Activated CD4-positive, alpha-beta T cell treated with anti-CD3 and anti-CD28 coated beads, Interleukin-2, amount 10 ng/mL, durations not matched to agents 7 days and 5 days (primary cell): Measurements from ENCODE around the gene ANKMY1. TPM values are rescaled to one million over a fixed set of nuclear protein-coding genes. Genes with fewer than 3 reads are reported as not detected.
"Not testable (repeated sequence)": the region's sequence is repeated elsewhere in the genome, so short reads cannot be mapped to it uniquely, and the experiment has no call there.

Experiments used
- CTCF ChIA-PET: fragments of 350-600 bp; sonication (Branson Sonifier 250); formaldehyde crosslinking; loops from one replicate; lab custom pipeline; 2021; ENCODE audit warnings: antibody characterized with exemption; lab: Charles Lee
- POLR2A ChIA-PET: fragments of 350-600 bp; sonication (Branson Sonifier 250); formaldehyde crosslinking; loops from one replicate; lab custom pipeline; 2021; ENCODE audit warnings: antibody characterized with exemption; lab: Charles Lee
- DNase-seq: peaks from one replicate; pipeline ENCODE4 v3.0.0-alpha.2; 2020
- H3K27ac Mint-ChIP-seq: one replicate; pipeline ENCODE4 v1.8.0; 2021; ENCODE audit warnings: mild to moderate bottlenecking, moderate library complexity, mixed read lengths
- H3K27me3 Mint-ChIP-seq: one replicate; pipeline ENCODE4 v1.8.0; 2021; ENCODE audit warnings: mixed read lengths
- H3K36me3 Mint-ChIP-seq: one replicate; pipeline ENCODE4 v1.8.0; 2021; ENCODE audit warnings: low read depth, mixed read lengths
- H3K4me1 Mint-ChIP-seq: one replicate; pipeline ENCODE4 v1.8.0; 2021; ENCODE audit warnings: mixed read lengths
- H3K4me3 Mint-ChIP-seq: one replicate; pipeline ENCODE4 v1.8.0; 2021; ENCODE audit warnings: mild to moderate bottlenecking, moderate library complexity, mixed read lengths
- H3K9me3 Mint-ChIP-seq: one replicate; pipeline ENCODE4 v1.8.0; 2021; ENCODE audit warnings: mixed read lengths
- total RNA-seq, 2 experiments: library from RNA; stranded (reverse); gene quantifications; one replicate each; pipeline ENCODE4 v1.2.3, GENCODE V29; 2021

ANKMY1 gene
- total RNA-seq, 2 experiments from 2014 or later: 38.5 to 39.5 TPM

- POLR2A ChIA-PET: no interaction called here
- Mint-ChIP-seq H3K27me3 (no peaks in the 10 kb centered on the region), H3K4me3 (peak overlapping the region; percentile 79), H3K27ac (peak overlapping the region; percentile 74), H3K36me3 (peaks cover 32% of the 10 kb centered on the region), H3K9me3 (no peaks in the 10 kb centered on the region), H3K4me1 (peaks cover 48% of the 10 kb centered on the region)
- CTCF ChIA-PET: interaction anchor here (0.7 to 1.5 kb wide), 6 partner anchors 14 to 42 kb away, joined by 3 to 11 read pairs (median 4); partner anchors contain the start of gene CAPN10
- DNase-seq: peak; percentile 43
Observed at GRCh38 chr2:240568678-240569522, 11.1 kb upstream of the ANKMY1 start.

- H3K4me1 Mint-ChIP-seq: peaks cover 57% of the 10 kb centered on the region
- peak; percentile 61 for DNase-seq
- ChIA-PET CTCF (interaction anchor here (0.7 to 3.8 kb wide), 9 partner anchors 9 to 53 kb away, joined by 3 to 31 read pairs (median 5); partner anchors contain the start of gene CAPN10), POLR2A (no interaction called here)
- peak within 1 kb of the TSS; percentile 99 for H3K27ac Mint-ChIP-seq
- no peaks in the 10 kb centered on the region for H3K27me3 Mint-ChIP-seq
- H3K4me3 Mint-ChIP-seq: peak within 1 kb of the TSS; percentile 91
- no peaks in the 10 kb centered on the region for H3K9me3 Mint-ChIP-seq
- peaks cover 40% of the 10 kb centered on the region for H3K36me3 Mint-ChIP-seq
Observed at GRCh38 chr2:240567872-240568677, 10.3 kb upstream of the ANKMY1 start, which contains the start of gene RNPEPL1. TSS of gene RNPEPL1 (plus strand) at chr2:240568484. CDS start at chr2:240568587, 103 bp downstream.

- peaks cover 48% of the 10 kb centered on the region for H3K36me3 Mint-ChIP-seq
- H3K4me1 Mint-ChIP-seq: peaks cover 64% of the 10 kb centered on the region
- H3K9me3 Mint-ChIP-seq: no peaks in the 10 kb centered on the region
- H3K27ac Mint-ChIP-seq: peak overlapping the region; percentile 99
- DNase-seq: peak; percentile 47
- H3K27me3 Mint-ChIP-seq: no peaks in the 10 kb centered on the region
- H3K4me3 Mint-ChIP-seq: peak overlapping the region; percentile 91
- ChIA-PET POLR2A (interaction anchor here (1.0 kb wide), 1 partner anchor 77 kb away, joined by 3 read pairs; no protein-coding TSS in a partner anchor), CTCF (interaction anchor here (0.6 to 3.8 kb wide), 10 partner anchors 10 to 94 kb away, joined by 3 to 67 read pairs (median 23); partner anchors contain the start of gene CAPN10)
Observed at GRCh38 chr2:240567137-240567871, 9.5 kb upstream of the ANKMY1 start.

- peaks cover 50% of the 10 kb centered on the region for H3K36me3 Mint-ChIP-seq
- H3K27ac Mint-ChIP-seq: peak overlapping the region; percentile 99
Observed at GRCh38 chr2:240566203-240567136, 8.7 kb upstream of the ANKMY1 start.

GRCh38 chr2:240565333-240566202 is 7.8 kb upstream of the ANKMY1 start:
- peak; percentile 94 for DNase-seq
- ChIA-PET POLR2A (interaction anchor here (0.6 to 1.4 kb wide), 4 partner anchors 9 to 78 kb away, joined by 3 to 11 read pairs (median 6); partner anchors contain the start of gene CAPN10), CTCF (interaction anchor here (0.7 to 3.8 kb wide), 20 partner anchors 9 to 121 kb away, joined by 3 to 67 read pairs (median 5); partner anchors contain the start of genes CAPN10 and GPR35)
- H3K27ac Mint-ChIP-seq: peak overlapping the region; percentile 97
- H3K36me3 Mint-ChIP-seq: peaks cover 46% of the 10 kb centered on the region
- peak overlapping the region; percentile 91 for H3K4me3 Mint-ChIP-seq
- peaks cover 60% of the 10 kb centered on the region for H3K4me1 Mint-ChIP-seq
- H3K27me3 Mint-ChIP-seq: no peaks in the 10 kb centered on the region
- H3K9me3 Mint-ChIP-seq: no peaks in the 10 kb centered on the region

More at GRCh38 chr2:240566203-240567136, 8.7 kb upstream of the ANKMY1 start:
- ChIA-PET CTCF (interaction anchor here (0.6 to 3.8 kb wide), 21 partner anchors 9 to 120 kb away, joined by 3 to 67 read pairs (median 5); partner anchors contain the start of genes CAPN10 and GPR35), POLR2A (interaction anchor here (0.6 to 1.4 kb wide), 4 partner anchors 10 to 78 kb away, joined by 3 to 11 read pairs (median 6); partner anchors contain the start of gene CAPN10)
- peak overlapping the region; percentile 91 for H3K4me3 Mint-ChIP-seq
- no peaks in the 10 kb centered on the region for H3K27me3 Mint-ChIP-seq
- H3K4me1 Mint-ChIP-seq: peaks cover 67% of the 10 kb centered on the region
- no peaks in the 10 kb centered on the region for H3K9me3 Mint-ChIP-seq
- DNase-seq: peak; percentile 97

- Mint-ChIP-seq H3K4me3 (peak overlapping the region; percentile 91), H3K4me1 (peaks cover 56% of the 10 kb centered on the region), H3K27ac (peak overlapping the region; percentile 97), H3K27me3 (no peaks in the 10 kb centered on the region), H3K36me3 (peaks cover 47% of the 10 kb centered on the region), H3K9me3 (no peaks in the 10 kb centered on the region)
- ChIA-PET POLR2A (no interaction called here), CTCF (interaction anchor here (1.0 to 3.8 kb wide), 9 partner anchors 8 to 79 kb away, joined by 3 to 67 read pairs (median 15); partner anchors contain the start of gene CAPN10)
- peak; percentile 48 for DNase-seq
Observed at GRCh38 chr2:240564561-240565332, 7.0 kb upstream of the ANKMY1 start.

GRCh38 chr2:240563951-240564560 is 6.3 kb upstream of the ANKMY1 start:
- CTCF ChIA-PET: interaction anchor here (0.7 to 3.8 kb wide), 7 partner anchors 11 to 80 kb away, joined by 3 to 67 read pairs (median 29); partner anchors contain the start of gene CAPN10
- H3K4me1 Mint-ChIP-seq: peaks cover 59% of the 10 kb centered on the region
- POLR2A ChIA-PET: no interaction called here

GRCh38 chr2:240563231-240563630 is 5.4 kb upstream of the ANKMY1 start:
- H3K27ac Mint-ChIP-seq, DNase-seq, POLR2A ChIA-PET, H3K9me3 Mint-ChIP-seq, H3K27me3 Mint-ChIP-seq: not testable (repeated sequence)
- H3K36me3 Mint-ChIP-seq: peaks cover 57% of the 10 kb centered on the region
- CTCF ChIA-PET: interaction anchor here (0.7 kb wide), 2 partner anchors 12 to 200 kb away, joined by 3 read pairs; no protein-coding TSS in a partner anchor
- H3K4me1 Mint-ChIP-seq: peaks cover 67% of the 10 kb centered on the region
- H3K4me3 Mint-ChIP-seq: peak overlapping the region; percentile 79

More at GRCh38 chr2:240563951-240564560, 6.3 kb upstream of the ANKMY1 start:
- peak overlapping the region; percentile 91 for H3K4me3 Mint-ChIP-seq
- peak; percentile 5 for DNase-seq
- H3K36me3 Mint-ChIP-seq: peaks cover 49% of the 10 kb centered on the region
- no peaks in the 10 kb centered on the region for H3K9me3 Mint-ChIP-seq
- H3K27ac Mint-ChIP-seq: peak overlapping the region; percentile 97
- no peaks in the 10 kb centered on the region for H3K27me3 Mint-ChIP-seq

- no peak for DNase-seq
- peaks cover 72% of the 10 kb centered on the region for H3K4me1 Mint-ChIP-seq
- H3K4me3 Mint-ChIP-seq: peak overlapping the region; percentile 79
- peak overlapping the region; percentile 83 for H3K27ac Mint-ChIP-seq
- H3K27me3 Mint-ChIP-seq: no peaks in the 10 kb centered on the region
- CTCF ChIA-PET: interaction anchor here (0.6 to 2.6 kb wide), 6 partner anchors 12 to 562 kb away, joined by 3 to 10 read pairs (median 4); partner anchors contain the start of gene CAPN10
- POLR2A ChIA-PET: no interaction called here
- peaks cover 62% of the 10 kb centered on the region for H3K36me3 Mint-ChIP-seq
- no peaks in the 10 kb centered on the region for H3K9me3 Mint-ChIP-seq
Observed at GRCh38 chr2:240561325-240561971, 3.7 kb upstream of the ANKMY1 start.
